Vagina (tissue), 2 donors: ENCODE results near the gene RRP36. TPM values are rescaled to one million over a fixed set of nuclear protein-coding genes. Genes with fewer than 3 reads are reported as not detected.

ENCODE experiments used
- DNase-seq, 2 donors: peaks; one replicate each; pipeline ENCODE4 v3.0.0-alpha.2; 2017; ENCODE audit errors: extremely low spot score in 2 of 2
- H3K27ac ChIP-seq: fragments of 200-600 bp; sonication (generic); one replicate; pipeline ENCODE4 v1.5.1; 2019
- H3K27me3 ChIP-seq: fragments of 200-600 bp; sonication (generic); one replicate; pipeline ENCODE4 v1.5.1; 2019
- H3K36me3 ChIP-seq, 2 donors: fragments of 200-600 bp; sonication (generic); one replicate each; pipeline ENCODE4 v1.5.1; 2017 to 2019
- H3K4me1 ChIP-seq: fragments of 200-600 bp; sonication (generic); one replicate; pipeline ENCODE4 v1.5.1; 2019
- H3K4me3 ChIP-seq, 2 donors: fragments of 200-600 bp; sonication (generic); 1 replicate in 1 of 2; 2 replicates in 1 of 2; pipeline ENCODE4 v1.5.1; 2016 to 2019
- H3K9me3 ChIP-seq: fragments of 200-600 bp; sonication (generic); one replicate; pipeline ENCODE4 v1.5.1; 2019
- CTCF ChIP-seq, 3 experiments: fragments of 450-650 bp in 2 of 3; fragments of 200-600 bp in 1 of 3; sonication (generic) in 1 of 3; IDR thresholded peaks; one replicate each; pipeline ENCODE4 v1.5.1; 2017 to 2019; ENCODE audit warnings: antibody characterized with exemption in 3 of 3, mild to moderate bottlenecking in 2 of 3, moderate library complexity in 2 of 3
- POLR2A ChIP-seq, 2 donors: fragments of 450-650 bp; IDR thresholded peaks; one replicate each; pipeline ENCODE4 v1.6.1; 2017; ENCODE audit warnings: antibody characterized with exemption in 2 of 2, mild to moderate bottlenecking in 2 of 2, moderate library complexity in 2 of 2
- POLR2AphosphoS5 ChIP-seq, 2 donors: sonication (generic); formaldehyde crosslinking; IDR thresholded peaks; one replicate each; pipeline ENCODE4 v1.9.0; 2017; ENCODE audit warnings: antibody characterized with exemption in 2 of 2, mild to moderate bottlenecking in 2 of 2, low read depth in 1 of 2; ENCODE audit not compliant: insufficient read depth in 1 of 2
- intact Hi-C: fragments of 100-400 bp; cut with DNase I; formaldehyde crosslinking; loops from one replicate; pipeline ENCODE4 v1.15.1; 2023
- total RNA-seq: library from RNA; depleted of rRNA; stranded (reverse); fragments of >200 nt; gene quantifications from one replicate; pipeline ENCODE4 v1.2.3, GENCODE V29; 2016

Gene RRP36
- total RNA-seq, 1 donor from 2014 or later, result 36.6 TPM

- Histone ChIP-seq H3K27ac (no peak overlapping the region), H3K4me3 (no peak overlapping the region), H3K36me3 (peaks cover 0 to 23% of the 10 kb centered on the region in 2 donors), H3K4me1 (peaks cover 68% of the 10 kb centered on the region), H3K27me3 (no peaks in the 10 kb centered on the region), H3K9me3 (no peaks in the 10 kb centered on the region)
- intact Hi-C loops, result loop anchor here (10.0 kb wide), 1 partner anchor 114 kb away; no protein-coding TSS in a partner anchor
- TF ChIP-seq POLR2AphosphoS5 (IDR thresholded peaks at IDR 0.05; ENCODE audit: insufficient read depth in 1 of 2, low read depth in 1 of 2), result no peak
- no peak for TF ChIP-seq POLR2A (IDR thresholded peaks at IDR 0.05)
- TF ChIP-seq CTCF (IDR thresholded peaks at IDR 0.05), result no peak
- no peak for DNase-seq
These were observed 2.3 kb upstream of the RRP36 start for GRCh38 chr6:43019152-43019551.

GRCh38 chr6:43020052-43020705 is 1.2 kb upstream of the RRP36 start:
- intact Hi-C loops, result no loop called here
- TF ChIP-seq POLR2AphosphoS5 (IDR thresholded peaks at IDR 0.05; ENCODE audit: insufficient read depth in 1 of 2, low read depth in 1 of 2), result no peak
- no peak for TF ChIP-seq POLR2A (IDR thresholded peaks at IDR 0.05)
- TF ChIP-seq CTCF (IDR thresholded peaks at IDR 0.05), result no peak
- H3K9me3 ChIP-seq, result no peaks in the 10 kb centered on the region
- no peak overlapping the region for H3K4me3 ChIP-seq
- DNase-seq, result no peak
- H3K27me3 ChIP-seq, result no peaks in the 10 kb centered on the region
- peaks cover 0 to 28% of the 10 kb centered on the region in 2 donors for H3K36me3 ChIP-seq
- H3K4me1 ChIP-seq, result peaks cover 66% of the 10 kb centered on the region
- peak overlapping the region; percentile 79 for H3K27ac ChIP-seq

GRCh38 chr6:43020847-43021246 is 576 bp upstream of the RRP36 start:
- H3K36me3 ChIP-seq, result peaks cover 0 to 34% of the 10 kb centered on the region in 2 donors
- peak overlapping the region; percentile 79 for H3K27ac ChIP-seq
- no peaks in the 10 kb centered on the region for H3K27me3 ChIP-seq
- peak overlapping the region; percentile 89 to 92 for H3K4me3 ChIP-seq
- TF ChIP-seq CTCF (IDR thresholded peaks at IDR 0.05) (no peak), POLR2AphosphoS5 (IDR thresholded peaks at IDR 0.05; ENCODE audit: insufficient read depth in 1 of 2, low read depth in 1 of 2) (no peak), POLR2A (IDR thresholded peaks at IDR 0.05) (no peak)
- DNase-seq, result no peak
- intact Hi-C loops, result no loop called here
- H3K9me3 ChIP-seq, result no peaks in the 10 kb centered on the region
- H3K4me1 ChIP-seq, result peaks cover 59% of the 10 kb centered on the region

- no peaks in the 10 kb centered on the region for H3K27me3 ChIP-seq
- no peak for DNase-seq
- TF ChIP-seq POLR2AphosphoS5 (IDR thresholded peaks at IDR 0.05; ENCODE audit: insufficient read depth in 1 of 2, low read depth in 1 of 2) (no peak), CTCF (IDR thresholded peaks at IDR 0.05) (no peak)
- H3K9me3 ChIP-seq, result no peaks in the 10 kb centered on the region
- peaks cover 37% of the 10 kb centered on the region for H3K4me1 ChIP-seq
- no peak overlapping the region for H3K4me3 ChIP-seq
- H3K36me3 ChIP-seq, result peaks cover 10 to 55% of the 10 kb centered on the region in 2 donors
- no peak overlapping the region for H3K27ac ChIP-seq
- intact Hi-C loops, result no loop called here
These were observed 3.0 kb downstream of the RRP36 start for GRCh38 chr6:43024436-43024835.

GRCh38 chr6:43026365-43026764 is 4.9 kb downstream of the RRP36 start:
- Histone ChIP-seq H3K36me3 (peaks cover 10 to 68% of the 10 kb centered on the region in 2 donors), H3K4me1 (peaks cover 28% of the 10 kb centered on the region), H3K9me3 (no peaks in the 10 kb centered on the region), H3K27me3 (no peaks in the 10 kb centered on the region), H3K4me3 (no peak overlapping the region), H3K27ac (no peak overlapping the region)
- DNase-seq, result no peak
- intact Hi-C loops, result no loop called here
- no peak for TF ChIP-seq POLR2A (IDR thresholded peaks at IDR 0.05)
- no peak for TF ChIP-seq CTCF (IDR thresholded peaks at IDR 0.05)
- no peak for TF ChIP-seq POLR2AphosphoS5 (IDR thresholded peaks at IDR 0.05; ENCODE audit: insufficient read depth in 1 of 2, low read depth in 1 of 2)
